NCI-H187 (cell line): ENCODE measurements around the gene MYT1.

ENCODE experiments used
- DNase-seq, 2 experiments: peaks; one replicate each; lab custom pipeline; 2025; lab: John Stamatoyannopoulos, UW

Gene MYT1

GRCh38 chr20:64214113-64214512 is 49.9 kb downstream of the MYT1 start:
- no peak for DNase-seq

GRCh38 chr20:64214952-64215351 is 50.7 kb downstream of the MYT1 start:
- no peak for DNase-seq

- no peak for DNase-seq
Observed at GRCh38 chr20:64216036-64216435, 51.8 kb downstream of the MYT1 start.

GRCh38 chr20:64216910-64217309 is 52.7 kb downstream of the MYT1 start:
- no peak for DNase-seq

GRCh38 chr20:64217539-64218221 is 53.4 kb downstream of the MYT1 start:
- no peak for DNase-seq

- DNase-seq, result no peak
Observed at GRCh38 chr20:64219202-64219601, 55.0 kb downstream of the MYT1 start.

- no peak for DNase-seq
Observed at GRCh38 chr20:64219730-64220129, 55.5 kb downstream of the MYT1 start.

GRCh38 chr20:64220420-64220819 is 56.2 kb downstream of the MYT1 start:
- no peak for DNase-seq

GRCh38 chr20:64220891-64221527 is 56.8 kb downstream of the MYT1 start:
- no peak for DNase-seq

- no peak for DNase-seq
Observed at GRCh38 chr20:64222291-64222735, 58.1 kb downstream of the MYT1 start.

- DNase-seq, result no peak
Observed at GRCh38 chr20:64222851-64223525, 58.7 kb downstream of the MYT1 start.

GRCh38 chr20:64223526-64224067 is 59.3 kb downstream of the MYT1 start:
- DNase-seq, result peak; percentile 53 to 68

GRCh38 chr20:64224351-64225170 is 60.3 kb downstream of the MYT1 start:
- DNase-seq, result no peak

GRCh38 chr20:64225171-64225595 is 60.9 kb downstream of the MYT1 start:
- no peak for DNase-seq

- DNase-seq, result no peak
Observed at GRCh38 chr20:64225828-64226598, 61.8 kb downstream of the MYT1 start.

GRCh38 chr20:64226686-64227580 is 62.7 kb downstream of the MYT1 start:
- no peak for DNase-seq

GRCh38 chr20:64228086-64228653 is 63.9 kb downstream of the MYT1 start:
- DNase-seq, result no peak

GRCh38 chr20:64228751-64229506 is 64.7 kb downstream of the MYT1 start:
- no peak for DNase-seq

- no peak for DNase-seq
Observed at GRCh38 chr20:64229507-64230061, 65.3 kb downstream of the MYT1 start.
